Measurements from ENCODE around the gene CHD3. TPM values are rescaled to one million over a fixed set of nuclear protein-coding genes. Genes with fewer than 3 reads are reported as not detected.

CHD3 gene
- total RNA-seq, 1 donor from 2014 or later: 12.8 TPM

- no peaks in the 10 kb centered on the region for H3K79me2 ChIP-seq (ENCODE audit: low read depth)
- Mint-ChIP-seq H3K36me3 (peaks cover 6% of the 10 kb centered on the region), H3K4me3 (peak overlapping the region; percentile 85), H3K9me3 (no peaks in the 10 kb centered on the region), H3K27me3 (ENCODE audit: insufficient read depth, low read depth) (peaks cover 14% of the 10 kb centered on the region), H3K27ac (no peak overlapping the region), H3K4me1 (peaks cover 27% of the 10 kb centered on the region)
- TF ChIP-seq EZH2 (IDR thresholded peaks at IDR 0.05): no peak
- no peak for TF ChIP-seq EZH2phosphoT487 (IDR thresholded peaks at IDR 0.05)
- TF ChIP-seq, protein P1, sequence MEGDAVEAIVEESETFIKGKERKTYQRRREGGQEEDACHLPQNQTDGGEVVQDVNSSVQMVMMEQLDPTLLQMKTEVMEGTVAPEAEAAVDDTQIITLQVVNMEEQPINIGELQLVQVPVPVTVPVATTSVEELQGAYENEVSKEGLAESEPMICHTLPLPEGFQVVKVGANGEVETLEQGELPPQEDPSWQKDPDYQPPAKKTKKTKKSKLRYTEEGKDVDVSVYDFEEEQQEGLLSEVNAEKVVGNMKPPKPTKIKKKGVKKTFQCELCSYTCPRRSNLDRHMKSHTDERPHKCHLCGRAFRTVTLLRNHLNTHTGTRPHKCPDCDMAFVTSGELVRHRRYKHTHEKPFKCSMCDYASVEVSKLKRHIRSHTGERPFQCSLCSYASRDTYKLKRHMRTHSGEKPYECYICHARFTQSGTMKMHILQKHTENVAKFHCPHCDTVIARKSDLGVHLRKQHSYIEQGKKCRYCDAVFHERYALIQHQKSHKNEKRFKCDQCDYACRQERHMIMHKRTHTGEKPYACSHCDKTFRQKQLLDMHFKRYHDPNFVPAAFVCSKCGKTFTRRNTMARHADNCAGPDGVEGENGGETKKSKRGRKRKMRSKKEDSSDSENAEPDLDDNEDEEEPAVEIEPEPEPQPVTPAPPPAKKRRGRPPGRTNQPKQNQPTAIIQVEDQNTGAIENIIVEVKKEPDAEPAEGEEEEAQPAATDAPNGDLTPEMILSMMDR (IDR thresholded peaks at IDR 0.05): no peak
- H3K4me3 ChIP-seq: no peak overlapping the region
- no peak overlapping the region for H3K27ac ChIP-seq
- peaks cover under 1% of the 10 kb centered on the region for H3K4me1 ChIP-seq
- peaks cover 58% of the 10 kb centered on the region for H3K27me3 ChIP-seq
- no peaks in the 10 kb centered on the region for H3K36me3 ChIP-seq
- DNase-seq (ENCODE audit: low spot score): no peak
- H4K20me1 ChIP-seq (ENCODE audit: low read depth): peaks cover 7% of the 10 kb centered on the region
- no peak overlapping the region for H3K9ac ChIP-seq
- peaks cover 9% of the 10 kb centered on the region for H3F3A ChIP-seq (ENCODE audit: low read depth)
- H3K9me3 ChIP-seq (ENCODE audit: low read depth): no peaks in the 10 kb centered on the region
- no peak overlapping the region for H2AFZ ChIP-seq (replicated peaks)
- no peak overlapping the region for H3K4me2 ChIP-seq
Observed at GRCh38 chr17:7927596-7927995, 39.0 kb downstream of the CHD3 start.

DNA sequence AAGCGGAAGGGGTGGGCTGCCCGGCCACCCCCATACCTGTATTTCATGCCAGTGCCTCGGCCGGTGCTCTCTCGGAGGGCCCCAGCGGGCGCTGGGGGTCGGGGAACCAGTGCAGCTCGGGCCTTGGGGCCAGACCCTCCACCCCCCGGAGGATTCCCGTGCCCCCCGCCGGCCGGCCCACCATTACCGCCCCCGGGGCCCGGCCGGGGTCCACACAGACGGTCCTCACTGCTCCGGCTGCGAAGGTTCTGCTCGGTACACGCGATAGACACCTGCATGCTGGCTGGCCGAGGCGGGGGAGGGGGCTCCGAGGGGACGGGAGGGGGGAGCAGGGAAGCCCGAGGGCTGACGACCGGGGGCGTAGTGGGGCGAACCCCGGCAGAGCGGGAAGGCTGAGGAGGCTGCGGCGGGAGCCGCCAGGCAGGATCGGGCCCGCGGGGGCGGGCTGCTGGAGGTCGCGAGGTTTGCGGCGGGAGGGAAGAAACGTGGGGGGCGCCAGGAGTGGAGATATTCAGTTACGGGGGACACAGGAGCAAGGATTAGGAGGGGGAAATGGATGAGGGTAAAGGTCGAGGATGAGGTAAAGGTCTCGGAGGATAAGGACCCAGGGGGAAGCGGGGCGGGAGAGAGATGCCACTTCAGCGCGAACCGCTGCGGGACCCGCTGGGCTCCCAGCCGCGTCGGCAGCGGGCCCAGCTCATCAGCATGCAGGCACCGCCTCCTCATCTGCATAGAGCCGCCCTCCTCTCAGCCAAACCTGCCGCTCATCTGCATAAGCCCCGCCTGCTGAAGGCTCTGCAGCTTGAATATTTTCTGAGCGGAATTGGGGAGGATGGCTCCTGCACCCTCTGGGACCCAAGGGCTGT is 40.8 kb downstream of the CHD3 start, which contains the start of gene KCNAB3:
Gene KCNAB3, minus strand, starts transcription at position 699 of the 866 bp plus-strand sequence. Its CDS starts 421 bp downstream, at position 278.
- Mint-ChIP-seq H3K27ac (no peak within 1 kb of the TSS), H3K27me3 (ENCODE audit: insufficient read depth, low read depth) (peaks cover 9% of the 10 kb centered on the region), H3K36me3 (peaks cover 5% of the 10 kb centered on the region), H3K4me3 (peak within 1 kb of the TSS; percentile 99), H3K4me1 (peaks cover 41% of the 10 kb centered on the region), H3K9me3 (no peaks in the 10 kb centered on the region)
- Histone ChIP-seq H3K27me3 (peaks cover 40% of the 10 kb centered on the region), H4K20me1 (ENCODE audit: low read depth) (peaks cover 20% of the 10 kb centered on the region), H3K9me3 (ENCODE audit: low read depth) (no peaks in the 10 kb centered on the region), H3K4me2 (peak within 1 kb of the TSS; percentile 88), H3K4me1 (peaks cover 9% of the 10 kb centered on the region), H3K36me3 (no peaks in the 10 kb centered on the region), H2AFZ (replicated peaks) (peak within 1 kb of the TSS; percentile 82), H3K9ac (no peak within 1 kb of the TSS), H3F3A (ENCODE audit: low read depth) (no peaks in the 10 kb centered on the region), H3K27ac (no peak within 1 kb of the TSS), H3K79me2 (ENCODE audit: low read depth) (peaks cover 10% of the 10 kb centered on the region), H3K4me3 (peak within 1 kb of the TSS; percentile 57)
- peak; percentile 50 for TF ChIP-seq EZH2phosphoT487 (IDR thresholded peaks at IDR 0.05)
- TF ChIP-seq, protein P1 (IDR thresholded peaks at IDR 0.05): no peak
- TF ChIP-seq EZH2 (IDR thresholded peaks at IDR 0.05): peak; percentile 50
- peak; percentile 95 for DNase-seq (ENCODE audit: low spot score)

DNA sequence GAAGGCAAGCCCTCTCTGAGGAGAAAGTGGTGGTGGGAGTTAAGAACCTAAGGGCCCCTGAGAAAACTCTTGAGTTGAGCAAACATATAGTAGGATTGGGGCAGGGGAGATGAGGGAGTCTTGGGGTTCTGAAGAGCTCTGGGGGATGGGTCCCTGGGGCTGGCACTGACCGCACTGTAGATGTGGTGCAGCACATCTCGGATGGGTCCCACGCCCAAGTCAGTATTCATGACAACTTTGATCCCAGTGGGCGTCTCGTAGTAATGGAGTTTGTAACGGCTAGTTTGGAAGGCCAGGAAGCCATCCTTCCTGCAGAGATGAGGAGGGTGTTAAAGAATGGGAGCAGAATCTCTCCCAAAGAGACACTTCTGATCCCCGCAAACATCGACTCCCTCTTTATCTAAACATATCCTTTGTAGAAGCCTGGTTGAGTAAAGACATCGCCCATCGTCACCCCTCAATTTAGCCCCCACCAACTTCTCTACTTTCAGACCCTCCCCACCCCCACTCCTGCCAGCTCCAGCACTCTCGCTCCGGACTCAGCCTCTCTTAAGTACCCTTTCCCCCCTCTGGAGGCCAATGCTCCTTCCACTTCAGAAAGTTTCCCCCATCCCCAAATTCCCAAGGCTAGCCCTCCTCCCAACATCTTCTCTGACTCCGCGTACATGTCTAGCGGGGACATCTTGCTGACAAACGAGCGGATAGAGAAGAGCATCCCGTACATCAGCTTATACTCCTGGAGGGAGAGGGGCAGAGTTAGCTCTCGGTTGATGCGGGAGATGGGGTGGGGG is 42.4 kb downstream of the CHD3 start:
- H3K27ac Mint-ChIP-seq: no peak overlapping the region
- H3K79me2 ChIP-seq (ENCODE audit: low read depth): peaks cover 10% of the 10 kb centered on the region
- peaks cover 9% of the 10 kb centered on the region for H3K4me1 ChIP-seq
- H3K4me2 ChIP-seq: peak overlapping the region; percentile 88
- H3K4me3 ChIP-seq: peak overlapping the region; percentile 73
- peaks cover 11% of the 10 kb centered on the region for H3K36me3 Mint-ChIP-seq
- peaks cover 8% of the 10 kb centered on the region for H3K27me3 Mint-ChIP-seq (ENCODE audit: insufficient read depth, low read depth)
- peak overlapping the region; percentile 99 for H3K4me3 Mint-ChIP-seq
- DNase-seq (ENCODE audit: low spot score): no peak
- H3K27me3 ChIP-seq: peaks cover 36% of the 10 kb centered on the region
- no peak overlapping the region for H3K27ac ChIP-seq
- TF ChIP-seq EZH2 (IDR thresholded peaks at IDR 0.05) (no peak), EZH2phosphoT487 (IDR thresholded peaks at IDR 0.05) (no peak)
- TF ChIP-seq, protein P1 (IDR thresholded peaks at IDR 0.05): no peak
- no peaks in the 10 kb centered on the region for H3K9me3 Mint-ChIP-seq
- no peaks in the 10 kb centered on the region for H3F3A ChIP-seq (ENCODE audit: low read depth)
- H3K4me1 Mint-ChIP-seq: peaks cover 50% of the 10 kb centered on the region
- peaks cover 21% of the 10 kb centered on the region for H4K20me1 ChIP-seq (ENCODE audit: low read depth)
- H3K36me3 ChIP-seq: no peaks in the 10 kb centered on the region
- H3K9ac ChIP-seq: peak overlapping the region; percentile 25
- no peaks in the 10 kb centered on the region for H3K9me3 ChIP-seq (ENCODE audit: low read depth)
- H2AFZ ChIP-seq (replicated peaks): peak overlapping the region; percentile 46
